ENCODE results near the gene ST3GAL4. TPM values are rescaled to one million over a fixed set of nuclear protein-coding genes. Genes with fewer than 3 reads are reported as not detected.
A peak's percentile ranks its signal among the peaks of the same experiment; 100 is the strongest.

The ST3GAL4 gene
- total RNA-seq, 1 experiment from 2014 or later: 13.6 TPM

DNA sequence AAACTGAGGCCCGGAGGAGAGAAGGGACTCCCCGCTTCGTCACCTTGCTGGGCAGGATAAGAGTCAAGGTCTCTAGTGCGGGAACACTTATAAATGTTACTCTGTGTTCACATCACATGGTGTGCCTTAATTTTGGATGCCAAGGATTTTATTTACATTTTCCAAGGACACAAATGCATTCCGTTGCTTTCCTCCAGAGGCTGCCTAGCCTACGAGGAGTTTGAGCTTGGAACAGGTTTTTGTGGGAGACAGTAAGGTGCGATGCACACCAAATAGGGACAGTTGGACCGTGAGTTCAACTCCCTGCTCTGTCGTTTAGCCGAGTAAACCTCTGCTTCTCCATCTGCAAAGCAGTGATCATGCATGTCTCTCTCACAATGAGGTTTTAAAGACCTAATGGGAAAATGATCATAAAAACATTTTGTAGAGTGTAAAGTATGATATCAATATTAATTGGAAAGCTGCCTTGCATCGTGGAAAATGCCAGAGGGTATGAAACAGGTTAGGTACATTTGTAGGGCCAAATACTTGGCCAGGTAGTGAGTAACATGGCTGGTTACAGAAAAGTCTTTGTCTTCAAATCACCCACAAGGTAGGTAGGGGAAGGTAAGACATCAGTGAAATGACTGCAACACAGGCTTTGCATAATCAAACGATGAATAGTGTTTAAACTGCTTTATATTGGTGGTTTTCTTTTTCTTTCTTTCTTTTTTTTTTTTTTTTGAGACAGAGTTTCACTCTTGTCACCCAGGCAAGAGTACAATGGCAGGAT lies 61.8 kb downstream of the ST3GAL4 start:
- H2BK5ac ChIP-seq (ENCODE audit: insufficient read length, low read length): no peak overlapping the region
- H3K79me2 ChIP-seq (ENCODE audit: insufficient read depth, low read length): no peaks in the 10 kb centered on the region
- H3K79me1 ChIP-seq (ENCODE audit: insufficient read depth, low read depth, low read length, poor library complexity, severe bottlenecking): no peaks in the 10 kb centered on the region
- no peak overlapping the region for H2AFZ ChIP-seq (ENCODE audit: low read length)
- no CpG with 5 or more reads among the region's 12 CpGs for WGBS (ENCODE audit: extremely low coverage, insufficient read length, low lambda C conversion rate)
- no peak overlapping the region for H3K18ac ChIP-seq (ENCODE audit: insufficient read length, low read depth, low read length)
- TF ChIP-seq, protein P1, sequence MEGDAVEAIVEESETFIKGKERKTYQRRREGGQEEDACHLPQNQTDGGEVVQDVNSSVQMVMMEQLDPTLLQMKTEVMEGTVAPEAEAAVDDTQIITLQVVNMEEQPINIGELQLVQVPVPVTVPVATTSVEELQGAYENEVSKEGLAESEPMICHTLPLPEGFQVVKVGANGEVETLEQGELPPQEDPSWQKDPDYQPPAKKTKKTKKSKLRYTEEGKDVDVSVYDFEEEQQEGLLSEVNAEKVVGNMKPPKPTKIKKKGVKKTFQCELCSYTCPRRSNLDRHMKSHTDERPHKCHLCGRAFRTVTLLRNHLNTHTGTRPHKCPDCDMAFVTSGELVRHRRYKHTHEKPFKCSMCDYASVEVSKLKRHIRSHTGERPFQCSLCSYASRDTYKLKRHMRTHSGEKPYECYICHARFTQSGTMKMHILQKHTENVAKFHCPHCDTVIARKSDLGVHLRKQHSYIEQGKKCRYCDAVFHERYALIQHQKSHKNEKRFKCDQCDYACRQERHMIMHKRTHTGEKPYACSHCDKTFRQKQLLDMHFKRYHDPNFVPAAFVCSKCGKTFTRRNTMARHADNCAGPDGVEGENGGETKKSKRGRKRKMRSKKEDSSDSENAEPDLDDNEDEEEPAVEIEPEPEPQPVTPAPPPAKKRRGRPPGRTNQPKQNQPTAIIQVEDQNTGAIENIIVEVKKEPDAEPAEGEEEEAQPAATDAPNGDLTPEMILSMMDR (conservative IDR thresholded peaks at IDR 0.05): no peak
- no peak overlapping the region for H3K27ac ChIP-seq (ENCODE audit: insufficient read length, low read depth, low read length)
- H2BK20ac ChIP-seq (ENCODE audit: low read depth, low read length, poor library complexity, severe bottlenecking): no peak overlapping the region
- 0 out of 2 replicates have a peak overlapping the region, but pooled peaks have one; percentile 8 for H3K14ac ChIP-seq (ENCODE audit: insufficient read depth, low read length)
- H2BK12ac ChIP-seq (ENCODE audit: insufficient read length, low read depth, low read length): no peak overlapping the region
- Mint-ChIP-seq H3K4me1 (peaks cover 0 to 6% of the 10 kb centered on the region in 2 experiments; a peak in 1 of 4 replicates), H3K4me3 (no peak overlapping the region), H3K9me3 (no peaks in the 10 kb centered on the region), H3K36me3 (ENCODE audit: insufficient read depth in 1 of 3, low read depth in 3 of 3) (peaks cover 0 to under 1% (median 0%) of the 10 kb centered on the region in 3 experiments; a peak in 3 of 7 replicates), H3K27ac (no peak overlapping the region; a peak in 1 of 7 replicates), H3K27me3 (ENCODE audit: low read depth) (no peaks in the 10 kb centered on the region)
- H4K91ac ChIP-seq (ENCODE audit: insufficient read length, low read depth, low read length): no peak overlapping the region
- H2AK5ac ChIP-seq (ENCODE audit: insufficient read length, low read length): no peak overlapping the region
- peak overlapping the region; percentile 8 for H4K5ac ChIP-seq (ENCODE audit: insufficient read length, low read depth, low read length)
- H3K4me1 ChIP-seq (ENCODE audit: insufficient read depth, low read length): no peaks in the 10 kb centered on the region
- no peaks in the 10 kb centered on the region for H3K9me3 ChIP-seq (ENCODE audit: control insufficient read depth, low read depth, low read length)
- H3K4ac ChIP-seq (ENCODE audit: low read depth, low read length): no peak overlapping the region
- H4K8ac ChIP-seq (replicated peaks; ENCODE audit: insufficient read length, low read depth, low read length): no peak overlapping the region
- no peak overlapping the region for H2BK120ac ChIP-seq (ENCODE audit: low read depth, low read length, poor library complexity, severe bottlenecking)
- H3K23ac ChIP-seq (ENCODE audit: insufficient read length, low read depth, low read length): no peak overlapping the region
- no peaks in the 10 kb centered on the region for H3K23me2 ChIP-seq (ENCODE audit: insufficient read length, low read depth, low read length, poor library complexity, severe bottlenecking)
- no peak overlapping the region for H3T11ph ChIP-seq (ENCODE audit: low read length)
- H3K27me3 ChIP-seq (ENCODE audit: insufficient read depth, low read length): no peaks in the 10 kb centered on the region; the same call in 1 of the 2 replicates
- no peaks in the 10 kb centered on the region for H4K20me1 ChIP-seq (ENCODE audit: control insufficient read depth, insufficient read depth, insufficient read length)
- H3K4me2 ChIP-seq (ENCODE audit: insufficient read depth, insufficient read length, low read length): no peak overlapping the region
- no peak overlapping the region for H3K56ac ChIP-seq (ENCODE audit: insufficient read length, low read depth, low read length)
- DNase-seq: no peak
- H3K9ac ChIP-seq (ENCODE audit: extremely low read depth, insufficient read length, low read length): no peak overlapping the region
- H2BK15ac ChIP-seq (ENCODE audit: low read depth, low read length): no peak overlapping the region

All from H9 (cell line).